Endothelial cell (in vitro differentiated cells): ENCODE measurements around the gene PCNX2. TPM values are rescaled to one million over a fixed set of nuclear protein-coding genes. Genes with fewer than 3 reads are reported as not detected.

Experiments used
- DNase-seq: peaks from one replicate; pipeline ENCODE4 v3.0.0; 2021; ENCODE audit warnings: low spot score
- H3K27ac Mint-ChIP-seq: one replicate; pipeline ENCODE4 v1.8.0; 2021; ENCODE audit warnings: mixed read lengths, inconsistent platforms; ENCODE audit not compliant: unreplicated experiment
- H3K27me3 Mint-ChIP-seq: one replicate; pipeline ENCODE4 v1.8.0; 2021; ENCODE audit warnings: mild to moderate bottlenecking, moderate library complexity, mixed read lengths, inconsistent platforms; ENCODE audit not compliant: unreplicated experiment
- H3K36me3 Mint-ChIP-seq: one replicate; pipeline ENCODE4 v1.8.0; 2021; ENCODE audit warnings: mild to moderate bottlenecking, low read depth, mixed read lengths, inconsistent platforms; ENCODE audit not compliant: unreplicated experiment
- H3K4me1 Mint-ChIP-seq: one replicate; pipeline ENCODE4 v1.8.0; 2021; ENCODE audit warnings: mild to moderate bottlenecking, mixed read lengths, inconsistent platforms; ENCODE audit not compliant: unreplicated experiment
- H3K4me3 Mint-ChIP-seq: one replicate; pipeline ENCODE4 v1.8.0; 2021; ENCODE audit warnings: mild to moderate bottlenecking, mixed read lengths, inconsistent platforms; ENCODE audit not compliant: unreplicated experiment
- H3K9me3 Mint-ChIP-seq: one replicate; pipeline ENCODE4 v1.8.0; 2021; ENCODE audit warnings: mixed read lengths, inconsistent platforms; ENCODE audit not compliant: unreplicated experiment
- total RNA-seq: library from RNA; stranded (reverse); fragmentation: NEBNext Ultra II Directional; extraction: Animal tissue kit (Norgen Biotek cat#: 25700); gene quantifications from one replicate; pipeline ENCODE4 v1.2.1, GENCODE V29; 2021; ENCODE audit not compliant: unreplicated experiment
- TF ChIP-seq, protein P1 (sequence below): fragments of 200-600 bp; sonication (generic); IDR thresholded peaks from one replicate; pipeline ENCODE4 v1.5.0; 2021; ENCODE audit warnings: antibody characterized with exemption; ENCODE audit not compliant: unreplicated experiment

PCNX2 gene
- total RNA-seq, 1 donor from 2014 or later = 24.0 TPM

DNA sequence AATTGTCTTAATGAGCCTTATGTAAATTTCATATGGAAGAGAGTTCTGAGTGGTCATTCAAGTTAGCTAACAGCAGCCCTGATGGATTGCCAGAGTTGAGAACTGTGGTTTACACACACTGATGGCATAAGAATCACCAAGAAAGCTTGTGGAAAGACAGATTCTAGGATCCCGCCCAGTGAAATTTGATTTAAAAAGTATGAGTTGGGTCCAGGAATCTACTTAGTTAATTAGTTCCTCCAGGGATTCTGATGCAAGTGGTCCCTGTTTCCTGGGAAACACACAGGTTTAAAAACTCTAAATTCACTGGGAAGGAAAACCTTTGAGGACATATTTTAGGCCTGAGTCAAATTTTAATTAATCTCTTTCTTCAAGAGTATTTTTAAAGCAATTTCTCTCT lies 200.8 kb downstream of the PCNX2 start:
- Mint-ChIP-seq H3K27ac (no peak overlapping the region), H3K36me3 (no peaks in the 10 kb centered on the region), H3K27me3 (no peaks in the 10 kb centered on the region), H3K4me1 (peaks cover 8% of the 10 kb centered on the region), H3K4me3 (no peak overlapping the region), H3K9me3 (no peaks in the 10 kb centered on the region)
- TF ChIP-seq, protein P1, sequence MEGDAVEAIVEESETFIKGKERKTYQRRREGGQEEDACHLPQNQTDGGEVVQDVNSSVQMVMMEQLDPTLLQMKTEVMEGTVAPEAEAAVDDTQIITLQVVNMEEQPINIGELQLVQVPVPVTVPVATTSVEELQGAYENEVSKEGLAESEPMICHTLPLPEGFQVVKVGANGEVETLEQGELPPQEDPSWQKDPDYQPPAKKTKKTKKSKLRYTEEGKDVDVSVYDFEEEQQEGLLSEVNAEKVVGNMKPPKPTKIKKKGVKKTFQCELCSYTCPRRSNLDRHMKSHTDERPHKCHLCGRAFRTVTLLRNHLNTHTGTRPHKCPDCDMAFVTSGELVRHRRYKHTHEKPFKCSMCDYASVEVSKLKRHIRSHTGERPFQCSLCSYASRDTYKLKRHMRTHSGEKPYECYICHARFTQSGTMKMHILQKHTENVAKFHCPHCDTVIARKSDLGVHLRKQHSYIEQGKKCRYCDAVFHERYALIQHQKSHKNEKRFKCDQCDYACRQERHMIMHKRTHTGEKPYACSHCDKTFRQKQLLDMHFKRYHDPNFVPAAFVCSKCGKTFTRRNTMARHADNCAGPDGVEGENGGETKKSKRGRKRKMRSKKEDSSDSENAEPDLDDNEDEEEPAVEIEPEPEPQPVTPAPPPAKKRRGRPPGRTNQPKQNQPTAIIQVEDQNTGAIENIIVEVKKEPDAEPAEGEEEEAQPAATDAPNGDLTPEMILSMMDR = no peak
- DNase-seq = no peak

DNA sequence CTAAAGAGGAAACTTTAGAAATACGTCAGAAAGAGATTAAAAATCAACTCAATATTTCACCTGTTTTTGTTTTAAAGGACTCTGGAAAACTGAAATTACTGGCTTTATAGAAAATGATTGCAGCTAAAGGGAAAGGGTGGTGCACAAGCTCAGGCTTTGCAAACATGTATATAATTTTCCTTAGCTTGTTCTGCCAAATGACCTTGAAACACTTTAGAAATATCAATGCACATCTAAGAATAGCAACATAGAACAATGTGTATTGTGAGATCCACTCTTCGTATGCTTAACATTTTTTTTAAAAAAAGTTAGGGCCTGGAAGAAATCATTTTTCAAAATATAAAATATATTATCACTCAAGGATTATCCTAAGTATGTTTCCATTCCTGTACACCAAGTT lies 201.3 kb downstream of the PCNX2 start:
- Mint-ChIP-seq H3K4me3 (no peak overlapping the region), H3K27ac (no peak overlapping the region), H3K4me1 (peaks cover 8% of the 10 kb centered on the region), H3K36me3 (no peaks in the 10 kb centered on the region), H3K9me3 (no peaks in the 10 kb centered on the region), H3K27me3 (no peaks in the 10 kb centered on the region)
- DNase-seq = no peak
- TF ChIP-seq, protein P1 = no peak

DNA sequence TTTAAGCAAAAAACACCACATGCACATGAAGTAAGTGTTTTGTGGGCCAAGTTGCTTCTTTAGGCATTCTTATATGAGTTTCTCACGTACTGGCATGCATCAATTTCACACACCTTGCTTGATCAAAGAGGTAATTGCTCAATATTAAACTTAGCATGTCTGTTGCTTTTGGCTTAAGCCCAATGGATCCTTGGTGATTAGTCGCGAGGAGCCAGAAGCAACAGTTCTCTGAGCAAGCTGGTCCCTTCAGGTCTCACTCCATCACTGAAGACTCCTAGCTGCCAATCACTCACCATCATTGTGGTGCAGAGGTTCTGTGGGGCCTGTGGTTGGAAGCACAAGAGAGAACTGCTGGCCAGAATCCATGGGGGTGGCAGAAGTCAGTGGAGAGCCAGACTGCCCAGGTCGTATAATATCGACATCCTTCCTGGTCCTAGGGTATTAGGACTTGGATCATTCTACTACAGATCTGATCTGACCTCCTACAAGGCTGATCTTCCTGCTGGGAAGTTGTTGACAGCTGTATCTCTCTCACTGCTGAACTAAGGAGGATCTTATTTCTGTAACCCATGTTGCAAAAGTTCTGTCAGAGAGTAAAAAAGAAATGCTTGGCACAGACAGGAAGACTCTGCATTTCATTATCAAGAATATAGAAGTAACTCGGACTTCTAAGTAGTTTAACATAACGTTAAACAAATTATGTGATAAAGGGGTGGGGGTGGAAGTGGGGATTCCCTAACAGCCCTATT lies 204.6 kb downstream of the PCNX2 start:
- no peak overlapping the region for H3K27ac Mint-ChIP-seq
- H3K4me3 Mint-ChIP-seq = no peak overlapping the region
- DNase-seq = no peak
- H3K36me3 Mint-ChIP-seq = peaks cover 5% of the 10 kb centered on the region
- no peaks in the 10 kb centered on the region for H3K27me3 Mint-ChIP-seq
- peaks cover 14% of the 10 kb centered on the region for H3K4me1 Mint-ChIP-seq
- TF ChIP-seq, protein P1 = no peak
- H3K9me3 Mint-ChIP-seq = no peaks in the 10 kb centered on the region

DNA sequence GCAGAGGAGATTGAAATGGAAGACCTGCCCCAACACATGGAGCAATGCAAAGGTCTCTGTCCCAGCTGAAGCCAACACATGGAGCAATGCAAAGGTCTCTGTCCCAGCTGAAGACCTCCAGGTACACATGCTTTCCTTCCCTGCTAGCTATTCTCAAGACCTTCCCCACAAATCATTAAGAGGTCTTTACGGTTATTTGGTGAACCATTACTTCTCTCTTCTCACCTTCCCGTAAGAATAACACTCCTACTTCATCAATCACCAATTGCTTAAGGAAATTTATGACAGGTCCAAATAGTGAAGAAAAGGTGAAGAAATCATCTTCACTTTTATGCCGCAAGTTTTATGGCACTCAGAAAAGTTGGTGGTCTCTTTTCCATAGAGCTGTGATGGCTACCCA lies 206.3 kb downstream of the PCNX2 start:
- Mint-ChIP-seq H3K27ac (no peak overlapping the region), H3K4me1 (peaks cover 14% of the 10 kb centered on the region), H3K9me3 (no peaks in the 10 kb centered on the region), H3K4me3 (no peak overlapping the region), H3K36me3 (peaks cover 7% of the 10 kb centered on the region), H3K27me3 (no peaks in the 10 kb centered on the region)
- no peak for DNase-seq
- TF ChIP-seq, protein P1 = no peak

DNA sequence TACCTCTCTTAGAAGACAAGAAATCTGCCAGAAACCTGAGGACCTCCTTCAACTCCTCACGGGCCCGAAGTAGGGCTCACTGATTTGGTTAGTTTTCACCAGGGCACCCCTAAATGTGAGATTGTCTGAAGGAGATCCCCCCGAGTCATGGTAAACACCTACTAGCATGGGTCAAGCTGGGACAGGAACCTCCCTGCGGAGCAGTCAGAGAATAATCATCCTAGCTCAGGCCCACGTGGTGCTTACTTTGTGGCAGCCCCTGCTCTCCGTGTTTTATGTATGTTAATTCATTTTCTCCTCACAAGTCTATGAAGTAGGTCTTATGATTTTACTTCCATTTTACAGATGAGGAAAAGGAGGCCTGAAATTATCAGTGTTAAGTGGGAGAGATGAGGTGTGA lies 206.9 kb downstream of the PCNX2 start:
- H3K4me3 Mint-ChIP-seq = no peak overlapping the region
- DNase-seq = no peak
- H3K27me3 Mint-ChIP-seq = no peaks in the 10 kb centered on the region
- TF ChIP-seq, protein P1 = no peak
- H3K36me3 Mint-ChIP-seq = peaks cover 7% of the 10 kb centered on the region
- no peaks in the 10 kb centered on the region for H3K9me3 Mint-ChIP-seq
- no peak overlapping the region for H3K27ac Mint-ChIP-seq
- peaks cover 14% of the 10 kb centered on the region for H3K4me1 Mint-ChIP-seq
